SJSA1 (cell line): ENCODE measurements around the gene FAM216B. TPM values are rescaled to one million over a fixed set of nuclear protein-coding genes. Genes with fewer than 3 reads are reported as not detected.

Experiments
- DNase-seq, 2 experiments: peaks; one replicate each; pipeline ENCODE4 v3.0.0-alpha.2; 2015 to 2020; ENCODE audit warnings: low spot score in 2 of 2, low read depth in 1 of 2
- H3K27ac ChIP-seq: fragments of 250-450 bp; sonication (Bioruptor Pico); 2 replicates; pipeline ENCODE4 v1.5.1; 2020; ENCODE audit warnings: mild to moderate bottlenecking, moderate library complexity
- H3K27me3 ChIP-seq: fragments of 250-450 bp; sonication (Bioruptor Pico); replicated peaks from 2 replicates; pipeline ENCODE4 v1.5.1; 2020; ENCODE audit warnings: mild to moderate bottlenecking, moderate library complexity
- H3K36me3 ChIP-seq: fragments of 250-450 bp; sonication (Bioruptor Pico); 2 replicates; pipeline ENCODE4 v1.5.1; 2020; ENCODE audit warnings: mild to moderate bottlenecking
- H3K4me1 ChIP-seq: fragments of 250-450 bp; sonication (Bioruptor Pico); replicated peaks from 2 replicates; pipeline ENCODE4 v1.6.1; 2021; ENCODE audit warnings: mild to moderate bottlenecking
- H3K4me3 ChIP-seq: fragments of 250-450 bp; sonication (Bioruptor Pico); 2 replicates; pipeline ENCODE4 v1.5.1; 2020; ENCODE audit warnings: mild to moderate bottlenecking
- H3K9me3 ChIP-seq: fragments of 250-450 bp; sonication (Bioruptor Pico); replicated peaks from 2 replicates; pipeline ENCODE4 v1.5.1; 2020; ENCODE audit warnings: mild to moderate bottlenecking
- total RNA-seq: library from RNA; depleted of rRNA; stranded (reverse); fragments of >200 nt; shearing (Covaris generic); gene quantifications from 2 replicates; pipeline ENCODE4 v1.2.3, GENCODE V29; 2014; rRNA removed

The FAM216B gene
- total RNA-seq, 1 experiment from 2014 or later: not detected

- Histone ChIP-seq H3K9me3 (no peaks in the 10 kb centered on the region), H3K4me1 (peaks cover 42% of the 10 kb centered on the region), H3K27ac (peak overlapping the region; percentile 71), H3K36me3 (no peaks in the 10 kb centered on the region), H3K4me3 (no peak overlapping the region), H3K27me3 (no peaks in the 10 kb centered on the region)
- DNase-seq: no peak
Measured at GRCh38 chr13:42820451-42820850, 39.1 kb downstream of the FAM216B start.

- H3K27ac ChIP-seq: peak overlapping the region; percentile 71
Measured at GRCh38 chr13:42821437-42821836, 40.1 kb downstream of the FAM216B start.

DNA sequence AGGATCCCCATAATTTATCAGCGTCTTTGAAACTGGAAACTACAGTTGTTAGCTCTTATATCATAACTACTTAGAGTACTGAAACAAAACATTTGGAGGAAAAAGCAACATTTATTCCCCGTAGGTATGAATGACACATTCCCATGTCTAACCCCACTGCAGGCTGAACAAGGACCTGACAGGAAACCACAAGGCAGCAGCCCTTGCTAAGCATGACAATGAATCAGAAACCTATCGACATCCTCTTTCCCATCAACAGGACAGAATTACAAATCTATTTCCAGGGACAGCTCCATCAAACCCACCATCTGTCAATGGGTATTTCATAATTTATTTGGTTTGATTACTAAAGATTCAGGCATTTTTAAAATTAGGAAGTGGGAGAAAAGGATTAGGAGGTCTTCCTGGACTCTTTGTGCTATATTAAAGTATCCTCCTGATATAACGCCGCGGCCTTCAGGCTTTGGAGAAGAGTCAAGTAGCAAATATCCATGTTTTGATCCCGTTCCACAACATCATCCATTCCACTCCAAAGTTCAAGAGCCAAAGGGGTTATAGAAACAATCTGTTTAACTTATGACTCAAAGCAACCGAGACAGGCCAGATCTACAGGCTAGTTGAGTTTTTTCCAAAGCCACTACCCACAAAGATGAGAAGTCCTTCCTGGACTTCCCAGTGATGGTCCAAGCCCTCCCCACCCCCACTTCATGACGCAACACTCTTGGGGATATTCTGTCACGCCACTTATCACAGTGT, 51.1 kb downstream of the FAM216B start:
- no peaks in the 10 kb centered on the region for H3K36me3 ChIP-seq
- H3K27ac ChIP-seq: peak overlapping the region; percentile 72
- peaks cover 29% of the 10 kb centered on the region for H3K4me1 ChIP-seq
- no peak overlapping the region for H3K4me3 ChIP-seq
- DNase-seq: peak in 1 of 2 experiments; percentile 45
- H3K9me3 ChIP-seq: no peaks in the 10 kb centered on the region
- H3K27me3 ChIP-seq: no peaks in the 10 kb centered on the region

More at GRCh38 chr13:42821437-42821836, 40.1 kb downstream of the FAM216B start:
- Histone ChIP-seq H3K9me3 (no peaks in the 10 kb centered on the region), H3K27me3 (no peaks in the 10 kb centered on the region), H3K36me3 (no peaks in the 10 kb centered on the region), H3K4me1 (peaks cover 32% of the 10 kb centered on the region), H3K4me3 (no peak overlapping the region)
- DNase-seq: peak in 1 of 2 experiments; percentile 65

GRCh38 chr13:42834946-42835345, 53.6 kb downstream of the FAM216B start:
- H3K36me3 ChIP-seq: no peaks in the 10 kb centered on the region
- H3K27me3 ChIP-seq: no peaks in the 10 kb centered on the region
- no peaks in the 10 kb centered on the region for H3K9me3 ChIP-seq
- H3K4me1 ChIP-seq: peaks cover 29% of the 10 kb centered on the region
- no peak for DNase-seq
- H3K4me3 ChIP-seq: no peak overlapping the region
- no peak overlapping the region for H3K27ac ChIP-seq

DNA sequence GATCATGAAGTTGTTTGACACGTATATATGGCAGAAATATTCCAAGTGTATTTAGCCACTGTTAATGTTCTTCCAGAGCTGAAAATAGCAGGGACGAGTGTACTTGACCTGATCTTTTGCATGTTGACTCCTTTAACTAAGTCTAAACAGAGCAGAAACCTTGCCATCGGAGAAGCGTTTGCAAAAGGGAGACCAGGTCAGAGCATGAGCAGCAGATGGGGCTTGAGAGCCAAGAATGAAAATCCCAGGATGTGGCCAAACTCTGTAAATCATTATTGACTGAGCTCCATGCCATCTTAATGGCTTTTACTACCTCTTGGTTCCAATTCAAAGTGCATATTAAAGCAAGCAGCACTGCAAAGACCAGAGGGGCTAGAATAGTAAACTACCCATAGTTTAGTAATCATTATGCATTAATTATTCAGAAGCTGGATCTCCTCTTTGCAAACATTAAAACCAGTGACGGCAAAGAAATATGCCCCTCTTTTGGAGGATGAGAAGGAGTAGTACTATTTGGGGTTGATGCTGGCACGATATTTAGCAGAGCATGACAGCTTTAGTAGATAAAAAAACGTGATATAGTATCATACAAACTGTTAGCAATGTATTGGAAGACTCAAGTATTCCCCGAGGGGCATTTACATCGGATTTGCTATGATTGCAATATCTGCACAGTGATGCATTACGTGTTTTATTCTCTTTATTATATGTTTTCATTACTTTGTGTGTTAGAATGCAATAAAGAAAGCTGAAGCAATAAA, 55.7 kb downstream of the FAM216B start:
- H3K4me1 ChIP-seq: peaks cover 24% of the 10 kb centered on the region
- DNase-seq: no peak
- H3K27ac ChIP-seq: peak overlapping the region; percentile 66
- H3K27me3 ChIP-seq: no peaks in the 10 kb centered on the region
- no peaks in the 10 kb centered on the region for H3K9me3 ChIP-seq
- H3K4me3 ChIP-seq: no peak overlapping the region
- H3K36me3 ChIP-seq: no peaks in the 10 kb centered on the region

Other genes starting within 250 kb of the FAM216B start
- 0.05 TPM in 1 of 2 replicates, not detected in the other for gene TNFSF11, start 207.4 kb upstream of the FAM216B start, total RNA-seq
- 10.2 and 21.3 TPM in 2 replicates for gene EPSTI1, start 210.7 kb downstream of the FAM216B start, total RNA-seq
- gene DNAJC15, start 242.0 kb downstream of the FAM216B start, total RNA-seq: 20.7 and 25.2 TPM in 2 replicates